Measurements from ENCODE around the gene RAC2.
A peak's percentile ranks its signal among the peaks of the same experiment; 100 is the strongest.

Gene RAC2

GRCh38 chr22:37184816-37185541, 59.1 kb downstream of the RAC2 start:
- DNase-seq, result no peak

DNA sequence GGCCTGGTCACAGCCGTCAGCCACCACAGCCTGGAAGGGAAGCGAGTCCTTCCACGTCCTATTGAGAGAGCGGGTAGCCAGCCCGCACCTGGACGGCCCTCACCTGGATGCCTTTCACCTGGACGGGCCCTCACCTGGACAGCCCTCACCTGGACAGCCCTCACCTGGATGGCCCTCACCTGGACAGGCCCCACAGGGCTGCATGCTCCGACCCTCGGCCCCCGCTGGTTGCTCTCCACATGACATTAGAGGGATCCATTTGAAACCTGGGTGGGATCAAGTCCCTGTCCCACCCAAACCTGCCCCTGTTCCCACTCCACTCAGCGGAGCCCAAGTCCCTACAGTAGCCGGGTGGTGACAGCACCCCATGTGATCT, 59.7 kb downstream of the RAC2 start:
- no peak for DNase-seq

GRCh38 chr22:37183432-37184379, 60.4 kb downstream of the RAC2 start:
- DNase-seq, result no peak

GRCh38 chr22:37182949-37183245, 61.2 kb downstream of the RAC2 start:
- no peak for DNase-seq

GRCh38 chr22:37182101-37182948, 61.7 kb downstream of the RAC2 start:
- no peak for DNase-seq

DNA sequence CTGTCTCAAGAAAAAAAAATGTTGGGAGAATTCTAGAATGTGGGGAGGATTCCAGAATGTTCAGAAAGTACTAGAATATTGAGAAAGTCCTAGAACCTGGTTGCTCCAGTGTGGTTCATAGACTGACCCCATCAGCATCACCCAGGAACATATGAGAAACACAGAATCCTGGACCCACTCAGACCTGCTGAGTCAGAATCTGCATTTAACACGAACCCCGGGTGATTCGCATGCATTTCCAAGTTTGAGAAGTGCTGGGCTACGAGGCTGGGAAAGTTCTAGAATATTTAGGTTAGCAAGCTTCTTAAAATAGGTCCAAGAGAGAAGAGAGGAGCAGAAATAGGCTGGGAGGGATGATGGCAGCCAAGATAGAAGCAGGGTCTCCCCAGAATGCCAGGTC, 62.4 kb downstream of the RAC2 start:
- DNase-seq, result no peak

- DNase-seq, result no peak
Measured at GRCh38 chr22:37180531-37181231, 63.4 kb downstream of the RAC2 start.

DNA sequence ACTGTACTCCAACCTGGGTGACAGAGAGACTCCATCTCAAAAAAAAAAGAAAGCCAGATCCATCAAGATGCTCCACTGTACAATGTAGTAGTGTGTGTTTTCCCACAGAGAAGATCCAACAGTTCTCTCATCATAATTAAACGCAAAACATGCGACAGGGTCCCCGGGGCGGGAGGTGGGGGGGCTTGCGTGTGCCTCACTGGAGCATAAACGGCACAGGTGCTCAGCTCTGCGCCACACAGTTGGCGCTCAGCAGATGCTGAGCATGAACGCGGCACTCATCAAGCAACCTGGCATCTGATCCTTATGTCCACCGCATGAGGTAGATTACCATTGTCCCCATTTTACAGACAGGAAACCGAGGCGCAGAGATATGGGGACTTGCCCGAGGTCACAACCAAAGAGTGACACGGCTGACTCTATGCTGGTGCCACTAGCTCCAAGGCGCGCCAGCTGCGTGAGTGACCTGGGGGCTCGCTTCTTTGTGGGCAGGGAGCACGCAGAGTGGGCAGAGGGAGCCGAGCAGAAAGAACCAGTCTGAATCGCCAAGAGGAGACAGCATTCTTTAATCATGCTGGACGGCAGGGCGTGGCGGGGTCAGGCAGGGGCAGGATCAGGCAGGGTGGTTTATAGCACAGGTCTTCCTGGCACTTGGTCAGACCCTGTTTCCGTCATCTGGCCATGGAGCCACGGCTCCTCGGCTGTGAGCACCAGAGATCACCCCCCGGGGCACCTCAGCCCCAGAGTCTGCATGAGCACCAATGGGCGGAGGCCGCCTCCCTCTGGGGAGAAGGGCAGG, 64.2 kb downstream of the RAC2 start:
- no peak for DNase-seq

DNA sequence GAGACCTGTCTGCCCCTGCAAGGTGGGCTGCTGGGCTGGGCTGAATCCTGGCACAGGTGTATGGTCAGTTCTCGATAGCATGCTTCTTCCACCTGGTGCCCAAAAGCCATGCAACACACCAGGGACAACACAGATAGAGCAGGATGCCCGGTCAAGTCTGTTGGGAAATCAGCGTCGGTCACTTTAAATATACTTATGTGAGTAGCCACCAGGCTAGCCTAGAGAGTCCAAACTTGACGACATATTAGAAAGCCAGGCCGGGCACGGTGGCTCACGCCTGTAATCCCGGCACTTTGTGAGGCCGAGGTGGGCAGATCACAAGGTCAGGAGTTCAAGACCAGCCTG, 65.0 kb downstream of the RAC2 start:
- no peak for DNase-seq

GRCh38 chr22:37178350-37179125, 65.5 kb downstream of the RAC2 start:
- no peak for DNase-seq

- no peak for DNase-seq
Measured at GRCh38 chr22:37177755-37178154, 66.3 kb downstream of the RAC2 start.

- no peak for DNase-seq
Measured at GRCh38 chr22:37177221-37177620, 66.8 kb downstream of the RAC2 start.

GRCh38 chr22:37176464-37177061, 67.5 kb downstream of the RAC2 start:
- DNase-seq, result peak; percentile 7

- no peak for DNase-seq
Measured at GRCh38 chr22:37175414-37176281, 68.4 kb downstream of the RAC2 start.
